GM06990 (cell line): ENCODE data around the gene GAS2L2.

Source experiments
- DNase-seq: peaks from one replicate; pipeline ENCODE4 v3.0.0-alpha.2; 2011; ENCODE audit not compliant: insufficient read length; ENCODE audit errors: extremely low read depth
- H3K27me3 ChIP-seq: replicated peaks from 2 replicates; pipeline ENCODE4 v1.6.0; 2011; ENCODE audit warnings: low read length; ENCODE audit not compliant: control insufficient read depth, insufficient read depth
- H3K36me3 ChIP-seq: 2 replicates; pipeline ENCODE4 v1.5.1; 2011; ENCODE audit warnings: low read length; ENCODE audit not compliant: control insufficient read depth, insufficient read depth
- H3K4me3 ChIP-seq: replicated peaks from 2 replicates; pipeline ENCODE4 v1.5.1; 2011; ENCODE audit warnings: low read depth, mild to moderate bottlenecking, control low read depth, low read length
- TF ChIP-seq, protein P1 (sequence below): IDR thresholded peaks from 2 replicates; pipeline ENCODE4 v1.5.1; 2011; ENCODE audit warnings: low read length, control low read depth, mild to moderate bottlenecking, inconsistent platforms; ENCODE audit not compliant: insufficient read depth, poor library complexity, severe bottlenecking

Gene GAS2L2

GRCh38 chr17:35748979-35749378 is 4.1 kb downstream of the GAS2L2 start:
- Histone ChIP-seq H3K27me3 (peaks cover 2% of the 10 kb centered on the region; the same call in 1 of the 2 replicates), H3K36me3 (no peaks in the 10 kb centered on the region), H3K4me3 (no peak overlapping the region)
- DNase-seq, result no peak
- TF ChIP-seq, protein P1, sequence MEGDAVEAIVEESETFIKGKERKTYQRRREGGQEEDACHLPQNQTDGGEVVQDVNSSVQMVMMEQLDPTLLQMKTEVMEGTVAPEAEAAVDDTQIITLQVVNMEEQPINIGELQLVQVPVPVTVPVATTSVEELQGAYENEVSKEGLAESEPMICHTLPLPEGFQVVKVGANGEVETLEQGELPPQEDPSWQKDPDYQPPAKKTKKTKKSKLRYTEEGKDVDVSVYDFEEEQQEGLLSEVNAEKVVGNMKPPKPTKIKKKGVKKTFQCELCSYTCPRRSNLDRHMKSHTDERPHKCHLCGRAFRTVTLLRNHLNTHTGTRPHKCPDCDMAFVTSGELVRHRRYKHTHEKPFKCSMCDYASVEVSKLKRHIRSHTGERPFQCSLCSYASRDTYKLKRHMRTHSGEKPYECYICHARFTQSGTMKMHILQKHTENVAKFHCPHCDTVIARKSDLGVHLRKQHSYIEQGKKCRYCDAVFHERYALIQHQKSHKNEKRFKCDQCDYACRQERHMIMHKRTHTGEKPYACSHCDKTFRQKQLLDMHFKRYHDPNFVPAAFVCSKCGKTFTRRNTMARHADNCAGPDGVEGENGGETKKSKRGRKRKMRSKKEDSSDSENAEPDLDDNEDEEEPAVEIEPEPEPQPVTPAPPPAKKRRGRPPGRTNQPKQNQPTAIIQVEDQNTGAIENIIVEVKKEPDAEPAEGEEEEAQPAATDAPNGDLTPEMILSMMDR, result no peak

DNA sequence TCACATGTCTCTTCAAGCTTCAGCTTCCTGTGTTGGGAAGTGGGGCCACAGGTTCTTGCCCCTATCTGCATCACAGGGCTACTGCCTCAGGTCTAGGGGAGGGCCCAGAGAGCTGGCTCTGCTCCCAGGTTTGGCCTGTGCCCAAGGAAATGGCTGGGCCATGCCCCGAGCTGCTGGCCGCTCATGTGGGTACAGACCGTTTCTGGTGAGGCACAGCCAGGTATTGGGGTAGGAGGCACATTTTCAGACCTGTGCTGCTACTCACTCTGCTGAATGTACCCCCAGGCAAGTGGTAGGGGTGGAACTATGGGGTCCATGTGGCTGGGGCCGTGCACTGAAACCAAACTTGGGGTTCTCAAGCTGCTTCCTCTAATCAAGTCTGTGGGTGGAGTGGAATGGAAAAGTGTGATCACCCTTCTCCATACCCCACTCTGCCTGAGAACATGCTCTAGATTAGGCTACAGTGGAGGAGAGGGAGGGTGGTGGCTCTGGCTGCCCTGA is 4.6 kb downstream of the GAS2L2 start:
- H3K36me3 ChIP-seq, result no peaks in the 10 kb centered on the region
- DNase-seq, result no peak
- no peak overlapping the region for H3K4me3 ChIP-seq
- H3K27me3 ChIP-seq, result peaks cover 2% of the 10 kb centered on the region; the same call in 1 of the 2 replicates
- TF ChIP-seq, protein P1, result no peak

- H3K27me3 ChIP-seq, result peaks cover 2% of the 10 kb centered on the region; the same call in 1 of the 2 replicates
- DNase-seq, result peak; percentile 36
- no peak overlapping the region for H3K4me3 ChIP-seq
- H3K36me3 ChIP-seq, result no peaks in the 10 kb centered on the region
- TF ChIP-seq, protein P1, result peak; percentile 80
Measured at GRCh38 chr17:35747540-35748017, 5.5 kb downstream of the GAS2L2 start.

DNA sequence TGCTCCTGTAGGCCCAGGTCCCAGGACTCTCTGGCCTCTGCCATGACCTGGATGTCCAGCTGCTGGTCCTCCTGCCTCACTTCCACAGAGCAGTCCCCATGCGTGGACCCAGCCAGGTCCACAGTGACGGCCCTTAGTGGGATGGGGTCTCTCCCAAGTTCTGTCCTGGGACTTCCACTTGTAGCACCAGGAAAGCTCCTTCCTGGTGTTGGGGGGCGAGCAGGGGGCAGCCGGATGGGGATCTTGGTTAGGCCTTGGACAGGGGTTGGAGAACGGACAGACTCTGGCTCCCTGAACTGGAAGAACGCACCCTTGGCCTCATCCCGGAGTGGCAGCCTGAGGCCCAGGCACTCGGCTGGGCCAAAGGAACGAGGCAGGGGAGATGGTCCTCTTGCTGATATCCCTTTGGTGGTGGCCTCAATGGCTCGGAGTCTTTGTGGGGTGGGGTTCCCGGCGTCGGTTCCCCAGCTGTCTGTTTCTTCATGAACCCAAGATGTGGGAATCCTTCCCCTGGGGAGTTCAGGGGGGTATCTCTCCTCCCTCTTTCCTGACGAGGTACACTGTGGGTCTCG is 7.2 kb downstream of the GAS2L2 start:
- Histone ChIP-seq H3K4me3 (no peak overlapping the region), H3K27me3 (peaks cover 4% of the 10 kb centered on the region), H3K36me3 (no peaks in the 10 kb centered on the region)
- no peak for DNase-seq
- TF ChIP-seq, protein P1, result no peak

DNA sequence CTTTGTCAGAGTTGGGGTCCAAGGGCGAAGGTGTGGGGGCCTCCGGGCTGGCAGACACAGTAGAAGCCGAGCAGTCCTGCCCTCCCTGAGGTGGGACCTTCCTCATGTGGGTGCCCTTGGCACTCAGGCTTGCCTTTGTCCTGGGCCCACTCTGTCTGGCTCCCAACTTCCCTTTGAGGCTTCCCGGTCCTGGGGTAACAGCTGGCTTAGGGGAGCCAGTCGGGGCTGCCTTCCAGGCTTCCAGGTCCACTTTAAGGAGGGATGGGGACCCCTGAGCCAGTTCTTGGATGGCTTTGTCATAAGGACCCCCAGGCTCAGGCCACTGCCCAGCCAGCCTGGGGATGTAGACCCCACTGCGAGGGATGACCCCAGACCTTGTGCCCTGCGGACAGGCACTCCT is 7.8 kb downstream of the GAS2L2 start:
- Histone ChIP-seq H3K27me3 (peaks cover 4% of the 10 kb centered on the region), H3K4me3 (no peak overlapping the region), H3K36me3 (no peaks in the 10 kb centered on the region)
- no peak for DNase-seq
- TF ChIP-seq, protein P1, result no peak

GRCh38 chr17:35744830-35745229 is 8.2 kb downstream of the GAS2L2 start:
- TF ChIP-seq, protein P1, result no peak
- DNase-seq, result no peak
- no peak overlapping the region for H3K4me3 ChIP-seq
- peaks cover 4% of the 10 kb centered on the region for H3K27me3 ChIP-seq
- H3K36me3 ChIP-seq, result no peaks in the 10 kb centered on the region
